Endothelial cell of umbilical vein (primary cell): ENCODE data around the gene GEMIN7. TPM values are rescaled to one million over a fixed set of nuclear protein-coding genes. Genes with fewer than 3 reads are reported as not detected.

Experiments used
- BruUV-seq: library from RNA; stranded (reverse); fragments of 400-500 nt; replicated peaks from 2 replicates; lab custom pipeline; 2021; lab: Mats Ljungman, UMichigan
- CTCF ChIA-PET: fragments of 300-600, 350-600 bp; sonication (Branson Sonifier 250); formaldehyde crosslinking; loops from one replicate; lab custom pipeline; 2021; ENCODE audit warnings: antibody characterized with exemption, inconsistent platforms; lab: Charles Lee
- POLR2A ChIA-PET: fragments of 300-600, 350-600 bp; sonication (Branson Sonifier 250); formaldehyde crosslinking; loops from one replicate; lab custom pipeline; 2021; ENCODE audit warnings: antibody characterized with exemption, inconsistent platforms; lab: Charles Lee
- DNase-seq: peaks from one replicate; pipeline ENCODE4 v3.0.0-alpha.2; 2011; ENCODE audit warnings: low read depth, low spot score
- FAIRE-seq: peaks from 2 replicates; lab custom pipeline; 2011; peaks lifted over from hg19 to GRCh38; lab: Jason Lieb, UNC
- H2AFZ ChIP-seq: 2 replicates; pipeline ENCODE4 v1.6.0; 2012; ENCODE audit warnings: low read depth, low read length, control low read depth, inconsistent platforms
- H3K27ac ChIP-seq: 2 replicates; pipeline ENCODE4 v1.5.1; 2011; ENCODE audit warnings: low read depth, mild to moderate bottlenecking, control low read depth, low read length, moderate library complexity; ENCODE audit not compliant: insufficient read depth
- H3K27me3 ChIP-seq, 2 experiments: 2 replicates each; pipeline versions ENCODE4 v1.6.0 to v1.6.1; 2011; ENCODE audit warnings: low read length in 2 of 2, mixed read lengths in 1 of 2; ENCODE audit not compliant: control insufficient read depth in 2 of 2, insufficient read depth in 2 of 2
- H3K36me3 ChIP-seq, 2 experiments: 2 replicates in 1 of 2; 3 replicates in 1 of 2; pipeline ENCODE4 v1.5.1; 2011; ENCODE audit warnings: low read length in 2 of 2, mild to moderate bottlenecking in 1 of 2, moderate library complexity in 1 of 2; ENCODE audit not compliant: control insufficient read depth in 2 of 2, insufficient read depth in 2 of 2; ENCODE audit errors: extremely low read depth in 1 of 2
- H3K4me1 ChIP-seq: 3 replicates; pipeline ENCODE4 v1.5.1; 2011; ENCODE audit warnings: mild to moderate bottlenecking, low read length; ENCODE audit not compliant: control insufficient read depth, insufficient read depth; ENCODE audit errors: extremely low read depth
- H3K4me2 ChIP-seq: 2 replicates; pipeline ENCODE4 v1.6.1; 2011; ENCODE audit warnings: low read length, control low read depth, mixed read lengths; ENCODE audit not compliant: insufficient read depth
- H3K4me3 ChIP-seq, 3 experiments: fragments of 200-600 bp in 1 of 3; sonication (generic), shearing (Covaris generic) in 1 of 3; replicated peaks in 1 of 3; 2 replicates each; pipeline ENCODE4 v1.5.1; 2011 to 2016; ENCODE audit warnings: control low read depth in 3 of 3, low read length in 3 of 3, mild to moderate bottlenecking in 2 of 3, inconsistent platforms in 1 of 3, low read depth in 1 of 3, moderate library complexity in 1 of 3; ENCODE audit not compliant: insufficient read depth in 1 of 3
- H3K79me2 ChIP-seq: 2 replicates; pipeline ENCODE4 v1.6.0; 2012; ENCODE audit warnings: low read length, inconsistent platforms; ENCODE audit not compliant: control insufficient read depth, insufficient read depth
- H3K9ac ChIP-seq: replicated peaks from 2 replicates; pipeline ENCODE3; 2011; ENCODE audit warnings: low read length, control low read depth; ENCODE audit not compliant: insufficient read depth; ENCODE audit errors: extremely low read depth
- H3K9me1 ChIP-seq: replicated peaks from 3 replicates; pipeline ENCODE4 v1.6.0; 2011; ENCODE audit warnings: mild to moderate bottlenecking, low read length; ENCODE audit not compliant: control insufficient read depth, insufficient read depth; ENCODE audit errors: extremely low read depth
- H3K9me3 ChIP-seq: replicated peaks from 2 replicates; pipeline ENCODE4 v1.5.1; 2012; ENCODE audit warnings: low read length, inconsistent platforms; ENCODE audit not compliant: control insufficient read depth, insufficient read depth
- H4K20me1 ChIP-seq: replicated peaks from 2 replicates; pipeline ENCODE3; 2011; ENCODE audit warnings: mild to moderate bottlenecking, low read length; ENCODE audit not compliant: control insufficient read depth, insufficient read depth; ENCODE audit errors: extremely low read depth
- CTCF ChIP-seq, 2 donors: IDR thresholded peaks; 1 replicate in 1 of 2; 2 replicates in 1 of 2; pipeline ENCODE4 v1.5.1; 2011; ENCODE audit warnings: low read length in 2 of 2, mild to moderate bottlenecking in 2 of 2, moderate library complexity in 2 of 2, control low read depth in 1 of 2, inconsistent platforms in 1 of 2, low read depth in 1 of 2; ENCODE audit not compliant: insufficient read depth in 1 of 2; ENCODE audit errors: extremely low read depth in 1 of 2
- EZH2 ChIP-seq: IDR thresholded peaks from 2 replicates; pipeline ENCODE4 v1.6.1; 2012; ENCODE audit warnings: borderline replicate concordance, low read depth, mild to moderate bottlenecking, moderate library complexity, low read length, inconsistent platforms; ENCODE audit not compliant: severe bottlenecking
- FOS ChIP-seq: IDR thresholded peaks from 2 replicates; pipeline ENCODE4 v1.6.1; 2011; ENCODE audit warnings: mild to moderate bottlenecking, low read length, moderate library complexity, borderline replicate concordance; ENCODE audit not compliant: insufficient read depth
- GATA2 ChIP-seq: IDR thresholded peaks from 2 replicates; pipeline ENCODE4 v1.7.0; 2011; ENCODE audit warnings: low read depth, mild to moderate bottlenecking, moderate library complexity, mixed read lengths, low read length; ENCODE audit not compliant: insufficient read length, insufficient read depth
- JUN ChIP-seq: IDR thresholded peaks from 2 replicates; pipeline ENCODE4 v1.6.1; 2011; ENCODE audit warnings: borderline replicate concordance, low read depth; ENCODE audit not compliant: insufficient read length, insufficient read depth
- MAX ChIP-seq: IDR thresholded peaks from 2 replicates; pipeline ENCODE4 v1.6.1; 2011; ENCODE audit not compliant: insufficient read depth, insufficient read length
- MYC ChIP-seq: IDR thresholded peaks from one replicate; pipeline ENCODE4 v1.6.1; 2011; ENCODE audit warnings: mild to moderate bottlenecking, low read depth, low read length
- POLR2A ChIP-seq: IDR thresholded peaks from 2 replicates; pipeline ENCODE4 v1.6.1; 2012; ENCODE audit warnings: low read depth, mild to moderate bottlenecking, control low read depth, low read length
- POLR2AphosphoS5 ChIP-seq: IDR thresholded peaks from 2 replicates; pipeline ENCODE4 v1.6.1; 2012; ENCODE audit warnings: low read depth, mild to moderate bottlenecking, control low read depth, low read length, moderate library complexity; ENCODE audit not compliant: insufficient read depth
- dilution Hi-C: fragments of 300-500 bp; cut with MboI; formaldehyde crosslinking; loops from one replicate; pipeline ENCODE4 v1.15.0; 2019; ENCODE audit warnings: low sequenced_read_pairs; ENCODE audit not compliant: extremely low pct_ligation_motif_present
- intact Hi-C: fragments of 100-400 bp; cut with micrococcal nuclease; formaldehyde crosslinking; loops from one replicate; pipeline ENCODE4 v1.10.0; 2022
- polyA plus RNA-seq, 4 experiments: library from polyadenylated mRNA; depleted of rRNA in 3 of 4; stranded (reverse) in 3 of 4; unstranded in 1 of 4; fragments of >200 nt; gene quantifications; 2 replicates each; pipeline versions ENCODE4 v1.2.1 to v1.2.3, GENCODE V29; 2011 to 2012; ENCODE audit warnings: missing spikeins in 1 of 4
- total RNA-seq: library from RNA; stranded (reverse); gene quantifications from 2 replicates; pipeline ENCODE4 v1.2.3, GENCODE V29; 2021

Gene GEMIN7
- total and polyA plus RNA-seq, 2 donors (not counting 3 experiments of a cell fraction or from before 2014, with no cell fraction given) = 34.2 to 53.7 TPM

- no peaks in the 10 kb centered on the region for H4K20me1 ChIP-seq
- ChIA-PET POLR2A (no interaction called here), CTCF (no interaction called here)
- peaks cover 5% of the 10 kb centered on the region for H3K4me1 ChIP-seq
- no peak overlapping the region for H3K27ac ChIP-seq
- no peaks in the 10 kb centered on the region for H3K27me3 ChIP-seq
- H3K79me2 ChIP-seq = peaks cover 26% of the 10 kb centered on the region
- no peak for FAIRE-seq
- no peaks in the 10 kb centered on the region for H3K9me3 ChIP-seq
- peaks cover 0 to 10% of the 10 kb centered on the region in 2 experiments for H3K36me3 ChIP-seq
- TF ChIP-seq POLR2AphosphoS5 = no peak
- no peak for TF ChIP-seq POLR2A
- TF ChIP-seq FOS = no peak
- no peak for TF ChIP-seq MYC
- no peak for TF ChIP-seq GATA2
- TF ChIP-seq JUN = no peak
- TF ChIP-seq EZH2 = no peak
- no peak for TF ChIP-seq MAX
- no peak for TF ChIP-seq CTCF (IDR thresholded peaks at IDR 0.05; ENCODE audit: extremely low read depth in 1 of 2, insufficient read depth in 1 of 2, low read depth in 1 of 2, low read length in 2 of 2)
- no peak overlapping the region for H3K4me2 ChIP-seq
- no peak overlapping the region for H3K4me3 ChIP-seq
- dilution Hi-C loops = no loop called here
- BruUV-seq = no TSS peak
- intact Hi-C loops = no loop called here
- no peak overlapping the region for H3K9ac ChIP-seq
- no peak overlapping the region for H2AFZ ChIP-seq
- no peaks in the 10 kb centered on the region for H3K9me1 ChIP-seq
- no peak for DNase-seq
Measured at GRCh38 chr19:45086480-45086879, 7.4 kb downstream of the GEMIN7 start.
